ENCODE measurements around the gene LRRC46. TPM values are rescaled to one million over a fixed set of nuclear protein-coding genes. Genes with fewer than 3 reads are reported as not detected.
A peak's percentile ranks its signal among the peaks of the same experiment; 100 is the strongest.

The LRRC46 gene
- total RNA-seq, 2 experiments from 2014 or later = 0.46 to 0.68 TPM

GRCh38 chr17:47806026-47806912 lies 25.2 kb upstream of the LRRC46 start:
- H3K36me3 Mint-ChIP-seq = no peaks in the 10 kb centered on the region

GRCh38 chr17:47806913-47807255 lies 24.6 kb upstream of the LRRC46 start:
- DNase-seq = no peak
- Mint-ChIP-seq H3K27ac (no peak overlapping the region), H3K4me1 (peaks cover 8% of the 10 kb centered on the region), H3K27me3 (no peaks in the 10 kb centered on the region), H3K9me3 (no peaks in the 10 kb centered on the region), H3K36me3 (no peaks in the 10 kb centered on the region), H3K4me3 (no peak overlapping the region)

More at GRCh38 chr17:47806026-47806912, 25.2 kb upstream of the LRRC46 start:
- DNase-seq = no peak
- H3K27me3 Mint-ChIP-seq = no peaks in the 10 kb centered on the region
- no peak overlapping the region for H3K27ac Mint-ChIP-seq
- peaks cover 8% of the 10 kb centered on the region for H3K4me1 Mint-ChIP-seq
- H3K9me3 Mint-ChIP-seq = no peaks in the 10 kb centered on the region
- H3K4me3 Mint-ChIP-seq = no peak overlapping the region

DNA sequence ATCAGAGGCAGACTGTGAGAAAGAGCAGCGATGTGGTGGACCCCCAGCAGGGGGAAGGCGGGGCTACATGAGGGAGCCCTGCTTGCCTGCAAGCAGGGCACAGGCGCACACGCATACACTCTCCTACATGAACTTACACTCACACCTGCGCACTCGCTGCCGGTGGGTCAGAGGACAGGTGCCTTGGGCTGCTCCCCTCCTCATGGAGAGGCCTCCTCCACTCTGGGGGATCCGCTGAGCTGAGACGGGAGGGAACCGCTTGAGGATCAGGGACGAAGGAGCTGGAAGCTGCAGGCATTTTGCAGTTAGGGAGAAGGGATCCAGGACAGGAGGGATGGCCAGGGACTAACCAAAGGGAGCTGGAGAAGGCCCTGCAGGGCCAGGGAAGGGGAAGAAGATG lies 24.0 kb upstream of the LRRC46 start:
- Mint-ChIP-seq H3K27me3 (no peaks in the 10 kb centered on the region), H3K9me3 (no peaks in the 10 kb centered on the region), H3K27ac (no peak overlapping the region), H3K36me3 (no peaks in the 10 kb centered on the region), H3K4me1 (peaks cover 7% of the 10 kb centered on the region), H3K4me3 (no peak overlapping the region)
- no peak for DNase-seq

DNA sequence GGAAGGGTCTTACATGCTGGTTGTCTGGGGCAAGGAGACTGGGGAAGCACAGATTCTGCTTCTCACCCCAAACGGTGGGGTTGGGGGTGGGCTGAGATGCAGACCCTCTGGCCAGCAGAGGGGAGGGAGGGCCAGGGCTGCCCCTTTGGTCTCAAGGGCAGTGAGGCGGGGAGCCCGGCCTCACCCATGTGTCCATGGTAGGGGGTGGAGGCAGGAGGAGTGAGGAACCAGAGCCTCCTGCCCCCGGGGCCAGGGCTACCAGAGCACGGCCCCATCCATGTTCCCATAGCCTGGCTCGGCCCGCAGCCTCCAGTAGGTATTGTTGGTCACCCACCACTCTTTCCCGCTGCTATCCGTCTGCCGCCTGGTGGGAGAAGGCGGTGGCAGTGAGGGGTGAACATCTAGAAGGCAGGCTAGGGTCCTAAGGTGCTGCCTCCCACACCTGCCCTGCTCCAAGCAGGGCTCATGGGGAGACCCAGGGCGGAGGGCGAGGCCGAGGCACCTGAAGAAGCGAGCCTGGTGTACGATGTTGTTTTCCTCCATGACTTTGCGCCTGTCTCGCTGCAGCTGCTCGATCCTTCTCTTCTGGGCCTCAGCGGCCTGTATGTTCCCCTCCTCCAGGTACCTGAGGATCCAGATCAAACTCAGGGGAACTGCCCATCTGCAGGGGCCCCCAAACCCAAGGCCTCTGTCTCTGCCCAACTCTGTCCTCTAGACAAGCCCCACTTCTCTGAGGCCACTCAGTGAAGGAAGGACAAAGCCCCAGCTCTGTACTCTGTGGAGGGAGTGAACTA lies 23.2 kb upstream of the LRRC46 start:
- Mint-ChIP-seq H3K27me3 (no peaks in the 10 kb centered on the region), H3K4me3 (no peak overlapping the region), H3K27ac (no peak overlapping the region), H3K36me3 (no peaks in the 10 kb centered on the region), H3K9me3 (no peaks in the 10 kb centered on the region), H3K4me1 (peaks cover 7% of the 10 kb centered on the region)
- no peak for DNase-seq

GRCh38 chr17:47808830-47809480 lies 22.5 kb upstream of the LRRC46 start:
- no peaks in the 10 kb centered on the region for H3K27me3 Mint-ChIP-seq
- no peaks in the 10 kb centered on the region for H3K36me3 Mint-ChIP-seq
- H3K4me1 Mint-ChIP-seq = peaks cover 7% of the 10 kb centered on the region
- H3K4me3 Mint-ChIP-seq = no peak overlapping the region
- no peak overlapping the region for H3K27ac Mint-ChIP-seq
- H3K9me3 Mint-ChIP-seq = no peaks in the 10 kb centered on the region
- no peak for DNase-seq

DNA sequence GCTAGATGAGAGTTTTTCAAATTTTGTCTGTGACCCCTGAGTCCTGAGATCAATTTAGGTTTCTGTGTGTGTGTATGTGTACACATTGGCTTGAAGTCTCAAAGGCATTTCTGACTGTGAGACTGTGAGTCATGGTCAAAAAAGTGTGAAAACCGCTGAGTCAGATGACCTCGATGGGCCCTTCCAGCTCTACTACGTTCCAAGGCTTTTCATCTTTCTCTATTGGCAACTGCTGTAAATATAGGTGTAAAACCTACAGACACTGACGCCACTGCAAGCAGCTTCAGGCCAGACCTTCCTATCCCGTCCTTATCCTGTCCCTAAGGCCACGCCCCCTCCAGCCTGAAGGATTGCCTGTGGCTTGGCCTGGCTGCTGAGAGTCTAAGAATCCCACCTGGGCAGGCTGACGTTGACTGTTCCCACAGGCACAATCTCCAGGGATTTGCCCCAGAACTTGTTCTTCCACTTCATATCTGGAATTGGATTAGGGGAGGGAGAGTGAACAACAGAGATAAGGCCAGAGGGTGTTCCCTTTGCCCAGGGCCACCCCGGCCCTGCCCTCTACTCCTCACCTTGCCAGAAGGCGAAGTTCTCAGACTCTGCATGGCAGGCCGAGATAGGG lies 21.2 kb upstream of the LRRC46 start:
- H3K27ac Mint-ChIP-seq = peak overlapping the region; percentile 54
- no peaks in the 10 kb centered on the region for H3K36me3 Mint-ChIP-seq
- peaks cover 7% of the 10 kb centered on the region for H3K4me1 Mint-ChIP-seq
- H3K27me3 Mint-ChIP-seq = no peaks in the 10 kb centered on the region
- H3K4me3 Mint-ChIP-seq = no peak overlapping the region
- no peak for DNase-seq
- H3K9me3 Mint-ChIP-seq = no peaks in the 10 kb centered on the region

GRCh38 chr17:47810901-47811635 lies 20.4 kb upstream of the LRRC46 start:
- no peak for DNase-seq
- Mint-ChIP-seq H3K27ac (peak overlapping the region; percentile 43), H3K9me3 (no peaks in the 10 kb centered on the region), H3K4me1 (peaks cover 7% of the 10 kb centered on the region), H3K4me3 (no peak overlapping the region), H3K36me3 (no peaks in the 10 kb centered on the region), H3K27me3 (no peaks in the 10 kb centered on the region)

GRCh38 chr17:47811709-47812108 lies 19.8 kb upstream of the LRRC46 start:
- no peaks in the 10 kb centered on the region for H3K36me3 Mint-ChIP-seq

GRCh38 chr17:47812146-47812920 lies 19.1 kb upstream of the LRRC46 start:
- H3K36me3 Mint-ChIP-seq = peaks cover 2% of the 10 kb centered on the region
- H3K27ac Mint-ChIP-seq = no peak overlapping the region
- H3K9me3 Mint-ChIP-seq = no peaks in the 10 kb centered on the region

More at GRCh38 chr17:47811709-47812108, 19.8 kb upstream of the LRRC46 start:
- peaks cover 7% of the 10 kb centered on the region for H3K4me1 Mint-ChIP-seq
- DNase-seq = no peak
- no peaks in the 10 kb centered on the region for H3K27me3 Mint-ChIP-seq
- no peaks in the 10 kb centered on the region for H3K9me3 Mint-ChIP-seq
- peak overlapping the region; percentile 21 for H3K27ac Mint-ChIP-seq
- no peak overlapping the region for H3K4me3 Mint-ChIP-seq

DNA sequence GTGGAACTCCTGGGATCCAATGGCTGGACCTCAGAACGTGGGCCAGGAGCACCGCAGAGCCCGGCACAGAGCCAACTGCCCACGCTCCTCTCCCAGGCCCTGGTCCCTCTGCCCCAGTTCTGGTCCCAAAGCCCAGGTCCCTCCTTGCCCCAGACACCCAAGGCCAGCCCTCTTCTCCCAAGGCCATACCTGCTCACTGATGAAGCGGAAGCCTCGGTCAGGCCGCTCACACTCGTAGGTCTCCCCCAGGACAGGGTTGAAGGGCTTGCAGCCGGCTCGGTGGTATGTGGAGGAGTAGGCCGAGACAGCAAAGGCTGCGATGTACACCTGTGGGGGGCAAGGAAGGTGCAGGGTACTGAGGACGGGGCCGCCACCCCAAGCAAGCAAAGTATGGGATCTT lies 18.4 kb upstream of the LRRC46 start:
- Mint-ChIP-seq H3K27me3 (no peaks in the 10 kb centered on the region), H3K27ac (no peak overlapping the region), H3K36me3 (peaks cover 2% of the 10 kb centered on the region), H3K4me3 (no peak overlapping the region), H3K4me1 (peaks cover 7% of the 10 kb centered on the region), H3K9me3 (no peaks in the 10 kb centered on the region)
- no peak for DNase-seq

More at GRCh38 chr17:47812146-47812920, 19.1 kb upstream of the LRRC46 start:
- DNase-seq = no peak
- Mint-ChIP-seq H3K27me3 (no peaks in the 10 kb centered on the region), H3K4me3 (no peak overlapping the region), H3K4me1 (peaks cover 7% of the 10 kb centered on the region)

DNA sequence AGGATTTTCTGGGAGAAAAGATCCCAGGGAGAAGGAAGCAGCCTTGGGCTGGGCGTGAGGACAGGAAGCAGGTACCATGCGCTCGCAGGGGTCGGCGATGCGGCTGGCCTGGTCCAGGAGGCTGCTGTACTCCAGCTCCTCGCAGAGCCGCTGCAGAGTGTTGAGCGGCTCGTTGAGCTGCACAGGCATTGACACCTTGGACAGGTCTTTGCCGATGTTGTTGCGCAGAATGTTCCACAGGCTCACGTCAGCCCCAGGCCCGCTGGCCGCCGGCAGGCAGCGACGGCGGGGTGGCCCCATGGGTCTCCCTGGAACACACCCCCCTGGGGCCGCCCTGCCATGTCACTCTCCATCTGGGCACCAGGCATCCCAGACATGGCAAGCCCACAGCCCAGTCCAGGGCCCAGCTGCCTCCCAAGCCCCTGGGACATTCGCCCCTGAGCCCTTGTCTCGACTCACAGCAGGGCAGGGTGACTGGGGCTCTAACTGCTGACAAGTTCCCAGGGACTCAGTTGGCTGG lies 17.9 kb upstream of the LRRC46 start:
- Mint-ChIP-seq H3K4me1 (peaks cover 7% of the 10 kb centered on the region), H3K4me3 (no peak overlapping the region), H3K9me3 (no peaks in the 10 kb centered on the region)

DNA sequence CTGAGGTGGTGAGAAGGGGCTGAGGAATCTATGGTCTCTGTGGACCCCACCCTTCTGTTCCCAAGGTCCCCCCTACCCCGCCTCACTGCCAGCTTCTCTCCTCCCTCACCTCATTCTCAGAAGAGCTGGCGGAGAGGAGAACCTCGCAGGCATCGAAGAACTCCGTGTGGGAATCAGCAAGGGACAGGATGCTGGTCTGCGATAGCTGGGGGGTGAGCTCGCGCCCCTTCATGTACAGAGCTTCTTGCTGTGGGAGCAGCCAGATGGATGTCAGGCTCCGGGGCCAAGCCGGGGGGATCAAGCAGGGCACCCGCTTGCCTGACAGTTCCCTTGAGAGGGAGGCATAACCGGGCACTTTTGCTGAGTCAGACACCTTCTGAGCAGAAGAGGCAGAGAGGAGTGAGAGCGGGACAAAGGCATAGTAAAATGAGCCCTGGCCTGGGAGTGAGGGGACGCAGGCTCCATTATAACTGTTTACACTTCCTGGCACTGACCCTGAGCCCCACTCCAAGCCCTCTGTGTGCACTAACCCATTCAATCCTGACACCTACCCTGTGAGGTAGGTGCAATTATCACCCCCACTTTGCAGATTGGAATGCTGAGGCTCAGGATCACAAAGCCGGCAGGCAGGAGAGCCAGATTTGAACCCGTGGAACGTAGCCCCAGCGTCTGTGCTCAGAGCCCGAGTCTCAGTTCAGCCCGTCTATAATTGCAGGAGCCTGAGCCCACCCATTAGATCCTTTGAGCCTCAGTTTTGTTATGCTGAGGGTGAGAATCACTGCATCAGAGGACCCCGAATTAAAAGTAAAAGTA lies 16.2 kb upstream of the LRRC46 start:
- Mint-ChIP-seq H3K27ac (no peak overlapping the region), H3K4me1 (peaks cover 4% of the 10 kb centered on the region), H3K27me3 (no peaks in the 10 kb centered on the region), H3K36me3 (peaks cover 2% of the 10 kb centered on the region), H3K4me3 (no peak overlapping the region), H3K9me3 (no peaks in the 10 kb centered on the region)
- DNase-seq = no peak

More for the DNA sequence above, 17.9 kb upstream of the LRRC46 start:
- Mint-ChIP-seq H3K36me3 (peaks cover 2% of the 10 kb centered on the region), H3K27me3 (no peaks in the 10 kb centered on the region), H3K27ac (no peak overlapping the region)
- no peak for DNase-seq
